GM21619 (cell line): ENCODE data around the gene BORCS5.

ENCODE experiments used
- ATAC-seq: cut with Tn5 transposase; IDR thresholded peaks from one replicate; pipeline ENCODE4 v1.9.1; 2021; ENCODE audit not compliant: unreplicated experiment

BORCS5 gene

DNA sequence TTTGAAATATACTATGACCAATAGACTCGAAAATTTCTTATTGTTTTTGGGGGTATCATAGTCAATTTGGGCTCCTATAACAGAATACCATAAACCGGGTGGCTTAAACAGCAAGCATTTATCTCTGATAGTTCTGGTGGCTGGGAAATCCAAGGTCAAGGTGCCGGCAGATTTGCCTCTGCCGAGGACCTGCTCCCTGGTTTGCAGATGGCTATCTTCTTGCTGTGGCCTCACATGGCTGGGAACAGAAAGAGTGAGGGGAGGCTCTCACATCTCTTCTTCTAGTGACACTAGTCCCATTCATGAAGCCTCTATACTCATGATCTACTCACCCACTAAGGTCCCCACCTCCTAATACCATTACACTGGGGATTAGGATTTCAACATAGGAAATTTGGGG, 70.7 kb downstream of the BORCS5 start:
- ATAC-seq = no peak

GRCh38 chr12:12428047-12428446, 71.2 kb downstream of the BORCS5 start:
- ATAC-seq = no peak

- no peak for ATAC-seq
Measured at GRCh38 chr12:12428961-12429657, 72.2 kb downstream of the BORCS5 start.

DNA sequence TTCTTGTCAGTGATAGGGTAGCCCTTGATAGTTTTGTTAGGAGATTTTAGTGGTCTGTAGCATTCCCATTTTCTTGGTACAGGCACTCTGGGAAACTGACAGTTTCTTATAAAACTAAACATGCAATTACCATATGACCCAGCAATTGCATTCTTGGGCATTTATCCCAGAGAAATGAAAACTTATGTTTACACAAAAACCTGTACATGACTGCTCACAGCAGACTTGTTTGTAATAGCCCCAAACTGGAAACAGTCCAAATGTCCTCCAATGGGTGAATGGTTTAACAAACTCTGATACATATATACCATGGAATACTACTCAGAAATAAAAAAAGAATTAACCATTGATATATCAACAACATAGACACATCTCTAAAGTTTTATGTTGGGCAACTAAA, 75.5 kb downstream of the BORCS5 start:
- ATAC-seq = no peak

DNA sequence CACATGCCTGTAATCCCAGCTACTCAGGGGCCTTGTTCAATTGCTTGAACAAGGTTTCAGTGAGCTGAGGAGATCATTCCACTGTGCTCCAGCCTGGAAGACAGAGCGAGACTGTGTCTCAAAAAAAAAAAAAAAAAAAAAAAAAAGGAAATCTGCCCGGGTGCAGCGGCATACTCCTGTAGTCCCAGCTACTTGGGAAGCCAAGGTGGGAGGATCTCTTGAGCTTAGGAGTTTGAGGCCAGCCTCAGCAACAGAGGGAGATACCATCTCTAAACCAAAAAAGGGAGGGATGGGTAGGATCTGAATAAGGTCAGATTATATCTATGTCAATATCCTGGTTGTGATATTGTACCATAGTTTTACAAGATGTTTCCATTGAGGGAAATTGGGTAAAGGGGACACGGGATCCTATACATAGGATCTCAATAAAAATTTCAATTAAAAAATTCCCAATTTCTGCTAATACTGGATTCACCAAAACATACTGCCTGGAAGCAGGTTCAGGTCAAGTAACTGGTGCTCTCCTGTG, 76.4 kb downstream of the BORCS5 start:
- no peak for ATAC-seq

- no peak for ATAC-seq
Measured at GRCh38 chr12:12436831-12437345, 80.0 kb downstream of the BORCS5 start.

- ATAC-seq = no peak
Measured at GRCh38 chr12:12439636-12440035, 82.8 kb downstream of the BORCS5 start.

- no peak for ATAC-seq
Measured at GRCh38 chr12:12440784-12441428, 84.0 kb downstream of the BORCS5 start.

- ATAC-seq = no peak
Measured at GRCh38 chr12:12441429-12441807, 84.5 kb downstream of the BORCS5 start.

- ATAC-seq = no peak
Measured at GRCh38 chr12:12441843-12442461, 85.1 kb downstream of the BORCS5 start.

GRCh38 chr12:12442548-12443071, 85.7 kb downstream of the BORCS5 start:
- ATAC-seq = no peak

GRCh38 chr12:12443431-12443878, 86.6 kb downstream of the BORCS5 start:
- no peak for ATAC-seq

- ATAC-seq = no peak
Measured at GRCh38 chr12:12445165-12445881, 88.4 kb downstream of the BORCS5 start.

- no peak for ATAC-seq
Measured at GRCh38 chr12:12445882-12446181, 89.0 kb downstream of the BORCS5 start.

DNA sequence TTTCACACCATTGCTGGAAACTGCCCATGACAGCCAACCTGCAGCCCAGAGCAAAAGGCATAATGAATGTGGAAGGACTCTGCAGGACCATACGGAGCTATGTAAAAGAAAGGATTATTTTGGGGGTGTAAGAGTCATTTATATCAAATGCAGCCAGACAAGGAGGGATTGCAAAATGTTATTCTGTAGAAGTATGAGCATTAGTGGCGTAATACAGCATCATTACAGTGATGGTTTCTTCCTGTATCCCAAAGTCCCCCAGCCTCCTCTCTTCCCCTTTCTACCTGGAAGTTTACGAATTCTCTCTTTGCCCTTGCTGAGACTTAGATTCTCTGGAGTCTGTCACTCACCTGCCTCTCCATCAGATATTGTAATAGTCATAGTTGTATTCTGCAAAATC, 89.9 kb downstream of the BORCS5 start:
- ATAC-seq = no peak

- no peak for ATAC-seq
Measured at GRCh38 chr12:12447236-12447635, 90.4 kb downstream of the BORCS5 start.

- ATAC-seq = no peak
Measured at GRCh38 chr12:12447837-12448236, 91.0 kb downstream of the BORCS5 start.

DNA sequence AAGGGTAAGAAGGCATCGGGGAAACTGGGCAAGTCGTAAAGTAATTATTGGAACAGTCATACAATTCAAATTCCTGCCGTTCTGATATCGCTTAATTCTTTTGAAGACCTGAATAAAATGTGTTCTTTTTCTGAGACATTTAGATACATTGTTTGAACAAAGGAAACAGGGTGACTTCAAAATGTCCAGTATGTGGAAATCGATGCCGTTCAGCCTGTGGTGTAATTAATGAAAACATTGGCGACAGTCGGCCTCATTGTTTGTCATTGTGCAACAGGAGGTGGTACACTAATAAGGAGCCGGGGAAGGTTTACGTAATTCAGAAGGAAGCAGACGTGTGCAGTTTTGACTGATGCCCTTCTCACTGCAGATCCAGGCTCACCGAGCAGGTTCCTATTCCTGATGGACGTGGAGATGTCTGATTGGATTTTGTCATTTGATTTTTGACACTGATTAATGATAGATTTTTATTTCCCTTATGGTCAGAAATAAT, 92.7 kb downstream of the BORCS5 start:
- ATAC-seq = no peak

DNA sequence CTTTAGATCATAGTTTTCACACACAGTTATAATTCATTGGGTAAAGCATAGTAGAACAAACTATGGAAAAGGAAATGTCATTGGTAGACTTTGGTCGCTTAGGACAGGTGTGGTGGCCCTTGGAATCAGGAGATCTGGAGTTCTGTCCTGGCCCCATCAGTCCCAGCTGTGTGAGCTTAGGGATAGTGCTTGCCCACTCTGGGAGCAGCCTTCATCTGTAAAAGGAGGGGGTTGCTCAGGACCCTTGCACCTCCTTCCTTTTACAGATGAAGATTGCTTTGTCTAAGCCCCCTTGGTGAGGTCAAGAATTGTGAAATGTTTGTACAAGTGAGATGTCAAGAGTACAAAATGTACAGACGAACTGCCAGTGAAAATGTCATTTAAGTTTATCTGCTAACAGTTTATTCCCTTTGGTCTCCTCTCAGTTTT, 93.2 kb downstream of the BORCS5 start:
- no peak for ATAC-seq

DNA sequence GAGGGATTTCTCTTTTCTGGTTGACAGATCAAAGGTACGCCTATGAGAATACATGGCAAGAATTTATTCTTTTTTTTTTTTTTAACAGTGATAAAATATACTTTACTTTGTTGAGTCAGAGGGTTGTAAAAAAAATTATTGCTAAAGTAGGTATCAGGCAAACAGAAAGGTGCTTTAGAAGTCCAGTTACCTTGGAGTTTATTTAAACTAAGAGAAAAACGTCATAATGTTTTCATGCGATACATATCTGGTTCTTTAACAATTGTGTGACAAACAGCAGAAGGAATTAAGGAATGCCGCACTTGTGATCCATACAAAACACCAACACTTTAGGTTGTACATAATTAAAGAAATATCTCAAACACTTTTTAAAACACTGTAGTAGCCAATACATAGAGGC, 94.2 kb downstream of the BORCS5 start:
- ATAC-seq = no peak

- no peak for ATAC-seq
Measured at GRCh38 chr12:12452326-12452902, 95.5 kb downstream of the BORCS5 start.
